ENCODE data around the gene COL23A1. TPM values are rescaled to one million over a fixed set of nuclear protein-coding genes. Genes with fewer than 3 reads are reported as not detected.

COL23A1 gene
- total and polyA plus RNA-seq, 2 of the 13 experiments (the other 11 are each of a cell fraction or from before 2014, with no cell fraction given) = not detected

- in situ Hi-C loops (cut with HindIII; ENCODE audit: extremely low pct_ligation_motif_present, low pct_unique_long_range_greater_than_20kb) = no loop called here
- 17% methylated on average over 5 of the region's 7 CpGs for WGBS (ENCODE audit: low lambda C conversion rate)
- TF ChIP-seq ZNF770 (CRISPR knock-in tag; IDR thresholded peaks at IDR 0.05) = no peak
- TF ChIP-seq ZNF235 (CRISPR knock-in tag; IDR thresholded peaks at IDR 0.05; ENCODE audit: borderline replicate concordance) = no peak
- no peak for TF ChIP-seq POGK (CRISPR knock-in tag; conservative IDR thresholded peaks at IDR 0.05)
- no peak for TF ChIP-seq ZEB1 (IDR thresholded peaks at IDR 0.05; ENCODE audit: insufficient replicate concordance, low read depth)
- no peak for TF ChIP-seq RBM39 (IDR thresholded peaks at IDR 0.05; ENCODE audit: low read depth, low read length, poor library complexity, severe bottlenecking)
- no peak for TF ChIP-seq ZBTB42 (CRISPR knock-in tag; IDR thresholded peaks at IDR 0.05)
- TF ChIP-seq IRF2 (CRISPR knock-in tag; IDR thresholded peaks at IDR 0.05) = no peak
- TF ChIP-seq HNRNPK (IDR thresholded peaks at IDR 0.05; ENCODE audit: low read depth, low read length, poor library complexity, severe bottlenecking) = no peak
- TF ChIP-seq ZNF737 (CRISPR knock-in tag; IDR thresholded peaks at IDR 0.05; ENCODE audit: borderline replicate concordance) = no peak
- no peak for TF ChIP-seq ZFP1 (CRISPR knock-in tag; IDR thresholded peaks at IDR 0.05)
- TF ChIP-seq ZNF383 (CRISPR knock-in tag; IDR thresholded peaks at IDR 0.05; ENCODE audit: borderline replicate concordance) = no peak
- TF ChIP-seq AKNA (CRISPR knock-in tag; IDR thresholded peaks at IDR 0.05; ENCODE audit: borderline replicate concordance) = no peak
- no peak for TF ChIP-seq SUZ12 (IDR thresholded peaks at IDR 0.05; ENCODE audit: low read depth, low read length)
- TF ChIP-seq FOXP4 (CRISPR knock-in tag; IDR thresholded peaks at IDR 0.05) = no peak
These were observed 57.5 kb downstream of the COL23A1 start for GRCh38 chr5:178532666-178533065.

More at GRCh38 chr5:178532666-178533065, 57.5 kb downstream of the COL23A1 start:
- POLR2A ChIA-PET = no interaction called here
- H4K20me1 ChIP-seq (ENCODE audit: insufficient read depth, low read length) = 0 out of 2 replicates have a peak, but pooled peaks cover 4% of the 10 kb centered on the region
- no peaks in the 10 kb centered on the region for H3K4me1 ChIP-seq (ENCODE audit: insufficient read depth, low read length)
- peaks cover 5 to 16% of the 10 kb centered on the region in 2 experiments; a peak in 4 of 5 replicates for H3K27me3 ChIP-seq (ENCODE audit: control insufficient read depth in 1 of 2, insufficient read depth in 2 of 2, low read length in 2 of 2)
- H3K9me3 ChIP-seq (ENCODE audit: low read length) = no peaks in the 10 kb centered on the region
- no peak for FAIRE-seq
- BruUV-seq (replicated peaks) = no TSS peak
- CTCF ChIA-PET (ENCODE audit: low intra/inter-chr PET ratio, low total read pairs) = no interaction called here
- ATAC-seq = no peak
- H3K9ac ChIP-seq (ENCODE audit: insufficient read depth, low read depth, low read length) = no peak overlapping the region
- H3K27ac ChIP-seq (ENCODE audit: extremely low read length, insufficient read depth, low read length) = no peak overlapping the region
- H3K4me2 ChIP-seq (ENCODE audit: low read depth, low read length) = no peak overlapping the region
- intact Hi-C loops (cut with micrococcal nuclease; ENCODE audit: unreplicated experiment) = no loop called here
- H3K36me3 ChIP-seq (replicated peaks in 1 of 2; ENCODE audit: control insufficient read depth in 1 of 2, insufficient read depth in 2 of 2, low read length in 2 of 2) = no peaks in the 10 kb centered on the region
- no peak for DNase-seq (ENCODE audit: low spot score)
- H3K4me3 ChIP-seq (replicated peaks in 1 of 3; ENCODE audit: insufficient read depth in 1 of 3, low read depth in 2 of 3, low read length in 3 of 3) = no peak overlapping the region
- H2AFZ ChIP-seq (ENCODE audit: low read length) = no peak overlapping the region
- no peaks in the 10 kb centered on the region for H3K79me2 ChIP-seq (ENCODE audit: insufficient read depth, low read length)
